GM12878 (cell line): Measurements from ENCODE around the gene WNT5B. TPM values are rescaled to one million over a fixed set of nuclear protein-coding genes. Genes with fewer than 3 reads are reported as not detected.

Source experiments
- ATAC-seq: fragments of 200-7000 bp; cut with Tn5 transposase; 3 replicates; pipeline ENCODE4 v1.9.1; 2020; ENCODE audit warnings: mild to moderate bottlenecking, moderate library complexity
- BruUV-seq: library from RNA; stranded (reverse); fragments of 400-500 nt; replicated peaks from 2 replicates; lab custom pipeline; 2021; lab: Mats Ljungman, UMichigan
- CTCF ChIA-PET: fragments of 300-600 bp; sonication (Branson Sonifier 250); formaldehyde crosslinking; extraction: SDS; loops from one replicate; lab custom pipeline; 2021; ENCODE audit warnings: inconsistent platforms; lab: Yijun Ruan, JAX
- POLR2A ChIA-PET: fragments of 350-600 bp; formaldehyde crosslinking; extraction: SDS; loops from one replicate; lab custom pipeline; 2021; ENCODE audit warnings: inconsistent platforms; lab: Charles Lee
- RAD21 ChIA-PET: fragments of 300-600 bp; sonication (Branson Sonifier 250); formaldehyde crosslinking; loops from one replicate; lab custom pipeline; 2023; ENCODE audit warnings: antibody characterized with exemption; ENCODE audit not compliant: unreplicated experiment; lab: Charles Lee
- SMC1A ChIA-PET: fragments of 300-600 bp; sonication (Branson Sonifier 250); formaldehyde crosslinking; loops from one replicate; lab custom pipeline; 2023; ENCODE audit not compliant: unreplicated experiment, uncharacterized antibody; lab: Charles Lee
- DNase-seq: peaks from one replicate; pipeline ENCODE4 v3.0.0-alpha.2; 2011; ENCODE audit warnings: low read depth, low spot score
- FAIRE-seq: peaks from 3 replicates; lab custom pipeline; 2011; peaks lifted over from hg19 to GRCh38; lab: Jason Lieb, UNC
- H2AFZ ChIP-seq: 2 replicates; pipeline ENCODE4 v1.6.0; 2011; ENCODE audit warnings: low read depth, low read length, control low read depth; ENCODE audit not compliant: control insufficient read depth
- H3K27ac ChIP-seq: 2 replicates; pipeline ENCODE4 v1.5.1; 2011; ENCODE audit warnings: control low read depth; ENCODE audit not compliant: control insufficient read depth, insufficient read depth
- H3K27me3 ChIP-seq, 2 experiments: replicated peaks in 1 of 2; 2 replicates each; pipeline versions ENCODE4 v1.6.0 to v1.6.1; 2011; ENCODE audit warnings: low read length in 1 of 2; ENCODE audit not compliant: control insufficient read depth in 2 of 2, insufficient read depth in 2 of 2
- H3K36me3 ChIP-seq, 2 experiments: 2 replicates each; pipeline ENCODE4 v1.5.1; 2011; ENCODE audit warnings: low read length in 1 of 2; ENCODE audit not compliant: control insufficient read depth in 2 of 2, insufficient read depth in 2 of 2
- H3K4me1 ChIP-seq: 2 replicates; pipeline ENCODE4 v1.6.1; 2011; ENCODE audit warnings: mild to moderate bottlenecking, low read length, moderate library complexity, mixed read lengths; ENCODE audit not compliant: control insufficient read depth, insufficient read depth
- H3K4me2 ChIP-seq: 2 replicates; pipeline ENCODE4 v1.6.0; 2011; ENCODE audit warnings: control low read depth; ENCODE audit not compliant: control insufficient read depth, insufficient read depth
- H3K4me3 ChIP-seq: fragments of 200-600 bp; sonication (generic); 2 replicates; pipeline ENCODE4 v1.5.1; 2016
- H3K79me2 ChIP-seq: 2 replicates; pipeline ENCODE4 v1.6.0; 2011; ENCODE audit warnings: low read length; ENCODE audit not compliant: control insufficient read depth, insufficient read depth
- H3K9ac ChIP-seq: 2 replicates; pipeline ENCODE4 v1.8.0; 2011; ENCODE audit warnings: low read length, control low read depth, mixed read lengths; ENCODE audit not compliant: control insufficient read depth, insufficient read depth
- H3K9me3 ChIP-seq: replicated peaks from 3 replicates; pipeline ENCODE4 v1.5.1; 2011; ENCODE audit warnings: mild to moderate bottlenecking, low read length; ENCODE audit not compliant: control insufficient read depth, insufficient read depth
- H4K20me1 ChIP-seq: 2 replicates; pipeline ENCODE4 v1.6.0; 2011; ENCODE audit not compliant: control insufficient read depth, insufficient read depth
- CREB1 ChIP-seq: IDR thresholded peaks from 2 replicates; pipeline ENCODE4 v1.6.1; 2012; ENCODE audit warnings: low read depth, mild to moderate bottlenecking, inconsistent platforms
- EED ChIP-seq: sonication (generic); IDR thresholded peaks from 2 replicates; pipeline ENCODE4 v1.6.1; 2016; ENCODE audit warnings: antibody characterized with exemption, low read depth
- ESRRA ChIP-seq: IDR thresholded peaks from 2 replicates; pipeline ENCODE4 v1.6.1; 2012; ENCODE audit warnings: mild to moderate bottlenecking, low read length, improper control_type of control experiment
- GATAD2B ChIP-seq: fragments of 450-650 bp; conservative IDR thresholded peaks from 2 replicates; pipeline ENCODE4 v1.6.1; 2017; ENCODE audit warnings: low read depth, mild to moderate bottlenecking, moderate library complexity
- MTA2 ChIP-seq: fragments of 450-650 bp; IDR thresholded peaks from 2 replicates; pipeline ENCODE4 v1.6.1; 2016; ENCODE audit warnings: low read depth, mild to moderate bottlenecking, moderate library complexity
- MTA3 ChIP-seq: IDR thresholded peaks from 2 replicates; pipeline ENCODE4 v1.6.1; 2012; ENCODE audit warnings: low read length, inconsistent platforms, borderline replicate concordance
- MXI1 ChIP-seq: fragments of 150-350 bp; IDR thresholded peaks from 2 replicates; pipeline ENCODE4 v1.6.1; 2011; ENCODE audit warnings: low read depth, mild to moderate bottlenecking, inconsistent platforms, low read length, improper control_type of control experiment
- NFXL1 ChIP-seq: fragments of 450-650 bp; IDR thresholded peaks from 2 replicates; pipeline ENCODE4 v1.6.1; 2017; ENCODE audit warnings: antibody characterized with exemption, mild to moderate bottlenecking, borderline replicate concordance
- NFYA ChIP-seq: IDR thresholded peaks from 2 replicates; pipeline ENCODE4 v1.6.1; 2011; ENCODE audit warnings: low read depth, mild to moderate bottlenecking, low read length, improper control_type of control experiment, borderline replicate concordance
- POLR2AphosphoS5 ChIP-seq: IDR thresholded peaks from 2 replicates; pipeline ENCODE4 v1.6.1; 2011; ENCODE audit warnings: mild to moderate bottlenecking, low read length, inconsistent platforms
- SMC3 ChIP-seq: IDR thresholded peaks from 2 replicates; pipeline ENCODE4 v1.6.1; 2011; ENCODE audit warnings: low read length, improper control_type of control experiment, borderline replicate concordance
- SUPT20H ChIP-seq: IDR thresholded peaks from 2 replicates; pipeline ENCODE4 v1.6.1; 2011; ENCODE audit warnings: low read depth, mild to moderate bottlenecking, low read length, moderate library complexity, borderline replicate concordance; ENCODE audit not compliant: control insufficient read depth
- TBL1XR1 ChIP-seq: IDR thresholded peaks from 2 replicates; pipeline ENCODE4 v1.6.1; 2012; ENCODE audit warnings: low read depth, low read length, improper control_type of control experiment
- WGBS: methylation state at CpG from one replicate; pipeline ENCODE4 v1.1.6; 2016; ENCODE audit warnings: low lambda C conversion rate; ENCODE audit not compliant: insufficient replicate concordance, insufficient coverage; ENCODE audit errors: missing lambda C conversion rate; 5-methylcytosine and 5-hydroxymethylcytosine counted together
- in situ Hi-C: fragments of 300-500 bp; cut with MboI; formaldehyde crosslinking; loops from 9 replicates; pipeline ENCODE4 v1.14.3; 2018; ENCODE audit warnings: mixed read lengths
- intact Hi-C: fragments of 100-400 bp; cut with micrococcal nuclease; formaldehyde crosslinking; loops from one replicate; pipeline ENCODE4 v1.14.2; 2022; ENCODE audit not compliant: unreplicated experiment
- polyA plus RNA-seq, 11 experiments: library from polyadenylated mRNA; depleted of rRNA in 4 of 11; unstranded in 6 of 11; stranded (reverse) in 5 of 11; fragments of >200 nt; fragmentation: Nextera tagmentation in 4 of 11; fragmentation: Illumina TruSeq in 1 of 11; extraction: Ambion mirVana in 4 of 11; extraction: Trizol in 1 of 11; gene quantifications; 1 replicate in 1 of 11; 2 replicates in 10 of 11; pipeline versions ENCODE4 v1.2.1 to v1.2.3, GENCODE V29; 2011 to 2016; ENCODE audit warnings: inconsistent platforms in 2 of 11, missing spikeins in 2 of 11, low read depth in 1 of 11
- total RNA-seq, 4 experiments: library from RNA; depleted of rRNA in 3 of 4; stranded (reverse); fragments of >200 nt in 3 of 4; fragmentation: Illumina TruSeq in 1 of 4; extraction: Trizol in 1 of 4; gene quantifications; 2 replicates each; pipeline versions ENCODE4 v1.2.1 to v1.2.3, GENCODE V29; 2013 to 2021
- TF ChIP-seq, protein P1 (sequence below): fragments of 450-650 bp; formaldehyde crosslinking; IDR thresholded peaks from 2 replicates; pipeline ENCODE4 v1.4.0; 2020; ENCODE audit warnings: mild to moderate bottlenecking, moderate library complexity
- TF ChIP-seq, protein P2 (sequence below): fragments of 450-650 bp; IDR thresholded peaks from 2 replicates; pipeline ENCODE4 v1.6.1; 2017; ENCODE audit warnings: borderline replicate concordance
- TF ChIP-seq, protein P3 (sequence below): IDR thresholded peaks from 2 replicates; pipeline ENCODE4 v1.6.1; 2012; ENCODE audit warnings: low read depth, low read length, improper control_type of control experiment

The WNT5B gene
- total and polyA plus RNA-seq, 10 of the 15 experiments (the other 5 are each of a cell fraction or from before 2014, with no cell fraction given), result 0.45 to 18.3 (median 5.4) TPM

DNA sequence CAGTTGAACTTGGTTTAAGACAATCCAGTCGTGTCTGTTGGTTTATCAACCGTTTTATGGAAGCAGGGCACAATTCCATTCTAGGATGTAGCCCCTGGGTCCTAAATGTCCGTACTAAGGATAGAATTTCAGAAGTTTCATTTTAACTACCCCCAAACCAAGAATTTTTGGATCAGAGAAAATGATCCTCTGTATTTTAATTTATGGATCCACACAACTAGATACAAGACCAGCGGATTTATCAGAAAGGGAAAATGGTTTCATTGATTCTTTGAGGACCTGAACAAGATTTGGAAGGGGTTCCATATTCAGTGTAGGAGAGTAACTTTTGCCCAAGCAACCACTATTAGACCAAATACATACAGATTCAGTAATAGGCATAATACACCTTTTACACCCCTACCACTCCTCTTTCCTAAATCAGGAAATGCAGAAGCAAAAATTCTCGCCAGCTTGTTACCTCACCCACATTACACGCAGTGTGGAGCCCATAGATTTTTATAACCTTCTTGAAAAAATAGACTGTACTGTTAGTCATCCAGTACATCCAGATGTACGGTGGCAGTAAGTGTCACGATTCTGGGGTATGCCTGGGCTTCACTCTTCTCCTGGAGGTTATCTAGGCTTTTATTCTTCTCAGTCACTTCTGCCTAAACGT, 33.2 kb upstream of the WNT5B start (continued):
- TF ChIP-seq, protein P1, sequence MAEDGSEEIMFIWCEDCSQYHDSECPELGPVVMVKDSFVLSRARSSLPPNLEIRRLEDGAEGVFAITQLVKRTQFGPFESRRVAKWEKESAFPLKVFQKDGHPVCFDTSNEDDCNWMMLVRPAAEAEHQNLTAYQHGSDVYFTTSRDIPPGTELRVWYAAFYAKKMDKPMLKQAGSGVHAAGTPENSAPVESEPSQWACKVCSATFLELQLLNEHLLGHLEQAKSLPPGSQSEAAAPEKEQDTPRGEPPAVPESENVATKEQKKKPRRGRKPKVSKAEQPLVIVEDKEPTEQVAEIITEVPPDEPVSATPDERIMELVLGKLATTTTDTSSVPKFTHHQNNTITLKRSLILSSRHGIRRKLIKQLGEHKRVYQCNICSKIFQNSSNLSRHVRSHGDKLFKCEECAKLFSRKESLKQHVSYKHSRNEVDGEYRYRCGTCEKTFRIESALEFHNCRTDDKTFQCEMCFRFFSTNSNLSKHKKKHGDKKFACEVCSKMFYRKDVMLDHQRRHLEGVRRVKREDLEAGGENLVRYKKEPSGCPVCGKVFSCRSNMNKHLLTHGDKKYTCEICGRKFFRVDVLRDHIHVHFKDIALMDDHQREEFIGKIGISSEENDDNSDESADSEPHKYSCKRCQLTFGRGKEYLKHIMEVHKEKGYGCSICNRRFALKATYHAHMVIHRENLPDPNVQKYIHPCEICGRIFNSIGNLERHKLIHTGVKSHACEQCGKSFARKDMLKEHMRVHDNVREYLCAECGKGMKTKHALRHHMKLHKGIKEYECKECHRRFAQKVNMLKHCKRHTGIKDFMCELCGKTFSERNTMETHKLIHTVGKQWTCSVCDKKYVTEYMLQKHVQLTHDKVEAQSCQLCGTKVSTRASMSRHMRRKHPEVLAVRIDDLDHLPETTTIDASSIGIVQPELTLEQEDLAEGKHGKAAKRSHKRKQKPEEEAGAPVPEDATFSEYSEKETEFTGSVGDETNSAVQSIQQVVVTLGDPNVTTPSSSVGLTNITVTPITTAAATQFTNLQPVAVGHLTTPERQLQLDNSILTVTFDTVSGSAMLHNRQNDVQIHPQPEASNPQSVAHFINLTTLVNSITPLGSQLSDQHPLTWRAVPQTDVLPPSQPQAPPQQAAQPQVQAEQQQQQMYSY, result no peak
- TF ChIP-seq SMC3 (no peak), NFXL1 (no peak), MTA3 (no peak), POLR2AphosphoS5 (no peak)
- TF ChIP-seq, all 136 proteins: peak for 0

DNA sequence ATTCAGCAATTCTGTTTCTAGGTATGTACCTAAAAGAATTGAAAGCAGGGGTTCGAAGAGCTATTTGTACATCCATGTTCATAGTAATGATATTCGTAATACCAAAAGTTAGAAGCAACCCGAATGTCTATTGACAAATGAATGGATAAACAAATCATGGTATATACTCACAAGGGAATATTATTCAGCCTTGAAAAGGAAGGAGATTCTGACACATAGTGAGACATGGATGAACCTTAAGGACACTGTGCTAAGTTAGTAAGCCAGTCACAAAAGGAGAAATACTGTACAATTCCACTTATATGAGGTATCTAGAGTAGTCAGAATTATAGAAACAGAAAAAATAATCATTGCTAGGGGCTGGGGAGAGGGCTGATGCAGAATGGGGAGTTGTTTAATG, 30.3 kb upstream of the WNT5B start:
- CTCF ChIA-PET, result interaction anchor here (0.7 to 6.3 kb wide), 5 partner anchors 15 to 724 kb away, joined by 3 to 48 read pairs (median 4); no protein-coding TSS in a partner anchor
- no peak for TF ChIP-seq NFYA
- TF ChIP-seq GATAD2B, result no peak
- TF ChIP-seq ESRRA, result no peak
- no peak for TF ChIP-seq MTA2
- TF ChIP-seq, protein P2, sequence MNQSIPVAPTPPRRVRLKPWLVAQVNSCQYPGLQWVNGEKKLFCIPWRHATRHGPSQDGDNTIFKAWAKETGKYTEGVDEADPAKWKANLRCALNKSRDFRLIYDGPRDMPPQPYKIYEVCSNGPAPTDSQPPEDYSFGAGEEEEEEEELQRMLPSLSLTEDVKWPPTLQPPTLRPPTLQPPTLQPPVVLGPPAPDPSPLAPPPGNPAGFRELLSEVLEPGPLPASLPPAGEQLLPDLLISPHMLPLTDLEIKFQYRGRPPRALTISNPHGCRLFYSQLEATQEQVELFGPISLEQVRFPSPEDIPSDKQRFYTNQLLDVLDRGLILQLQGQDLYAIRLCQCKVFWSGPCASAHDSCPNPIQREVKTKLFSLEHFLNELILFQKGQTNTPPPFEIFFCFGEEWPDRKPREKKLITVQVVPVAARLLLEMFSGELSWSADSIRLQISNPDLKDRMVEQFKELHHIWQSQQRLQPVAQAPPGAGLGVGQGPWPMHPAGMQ, result no peak
- TF ChIP-seq EED, result no peak
- TF ChIP-seq CREB1, result no peak
- no peak for TF ChIP-seq SUPT20H
- TF ChIP-seq MXI1, result no peak
- no peak for TF ChIP-seq TBL1XR1
- TF ChIP-seq, protein P3, sequence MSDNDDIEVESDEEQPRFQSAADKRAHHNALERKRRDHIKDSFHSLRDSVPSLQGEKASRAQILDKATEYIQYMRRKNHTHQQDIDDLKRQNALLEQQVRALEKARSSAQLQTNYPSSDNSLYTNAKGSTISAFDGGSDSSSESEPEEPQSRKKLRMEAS, result no peak

More for the DNA sequence above, 30.3 kb upstream of the WNT5B start:
- intact Hi-C loops, result no loop called here
- no peaks in the 10 kb centered on the region for H3K36me3 ChIP-seq
- ChIA-PET RAD21 (interaction anchor here (1.1 to 2.0 kb wide), 2 partner anchors 10 to 481 kb away, joined by 4 read pairs; no protein-coding TSS in a partner anchor), SMC1A (interaction anchor here (1.0 to 6.5 kb wide), 3 partner anchors 11 to 481 kb away, joined by 6 to 46 read pairs (median 7); no protein-coding TSS in a partner anchor), POLR2A (no interaction called here)
- FAIRE-seq (no peak), DNase-seq (no peak), ATAC-seq (no peak)
- H4K20me1 ChIP-seq, result no peaks in the 10 kb centered on the region
- no peaks in the 10 kb centered on the region for H3K27me3 ChIP-seq
- H3K79me2 ChIP-seq, result peaks cover 3% of the 10 kb centered on the region
- no TSS peak for BruUV-seq
- no peak overlapping the region for H3K27ac ChIP-seq
- H3K4me2 ChIP-seq, result no peak overlapping the region
- in situ Hi-C loops, result no loop called here
- no peak overlapping the region for H3K9ac ChIP-seq
- WGBS, result 82% methylated on average over 3 of the region's 3 CpGs
- peaks cover 14% of the 10 kb centered on the region for H3K4me1 ChIP-seq
- no peak overlapping the region for H2AFZ ChIP-seq
- no peak overlapping the region for H3K4me3 ChIP-seq
- H3K9me3 ChIP-seq, result no peaks in the 10 kb centered on the region
